Renal cortical epithelial cell (primary cell): ENCODE results near the gene ECHDC1. TPM values are rescaled to one million over a fixed set of nuclear protein-coding genes. Genes with fewer than 3 reads are reported as not detected.
"Not testable (repeated sequence)": the region's sequence is repeated elsewhere in the genome, so short reads cannot be mapped to it uniquely, and the experiment has no call there.

Experiments
- DNase-seq: peaks from one replicate; pipeline ENCODE4 v3.0.0-alpha.2; 2011; ENCODE audit warnings: low read depth
- total RNA-seq: library from RNA; depleted of rRNA; stranded (reverse); fragments of >200 nt; gene quantifications from 2 replicates; pipeline ENCODE4 v1.2.3, GENCODE V29; 2014

The ECHDC1 gene
- total RNA-seq, 1 donor from 2014 or later = 80.1 TPM

- DNase-seq = peak; percentile 88
These were observed 988 bp downstream of the ECHDC1 start for GRCh38 chr6:127342296-127342945.

GRCh38 chr6:127341471-127342202 lies 1.8 kb downstream of the ECHDC1 start:
- DNase-seq = no peak

GRCh38 chr6:127340171-127340570 lies 3.2 kb downstream of the ECHDC1 start:
- no peak for DNase-seq

GRCh38 chr6:127338936-127339335 lies 4.5 kb downstream of the ECHDC1 start:
- DNase-seq = no peak

GRCh38 chr6:127332383-127332961 lies 10.9 kb downstream of the ECHDC1 start:
- no peak for DNase-seq

GRCh38 chr6:127331256-127331655 lies 12.2 kb downstream of the ECHDC1 start:
- not testable (repeated sequence) for DNase-seq

- DNase-seq = peak; percentile 55
These were observed 15.3 kb downstream of the ECHDC1 start for GRCh38 chr6:127328043-127328609.

GRCh38 chr6:127319686-127320085 lies 23.7 kb downstream of the ECHDC1 start:
- no peak for DNase-seq

GRCh38 chr6:127317388-127318128 lies 25.9 kb downstream of the ECHDC1 start:
- no peak for DNase-seq

- no peak for DNase-seq
These were observed 37.7 kb downstream of the ECHDC1 start for GRCh38 chr6:127305741-127306140.

GRCh38 chr6:127303917-127304316 lies 39.5 kb downstream of the ECHDC1 start:
- no peak for DNase-seq

- DNase-seq = peak; percentile 54
These were observed 40.4 kb downstream of the ECHDC1 start for GRCh38 chr6:127302728-127303660.

- no peak for DNase-seq
These were observed 42.2 kb downstream of the ECHDC1 start for GRCh38 chr6:127301199-127301700.

- peak; percentile 47 for DNase-seq
These were observed 43.0 kb downstream of the ECHDC1 start for GRCh38 chr6:127300411-127300810.

- no peak for DNase-seq
These were observed 43.7 kb downstream of the ECHDC1 start for GRCh38 chr6:127299522-127300240.

GRCh38 chr6:127298475-127298874 lies 44.9 kb downstream of the ECHDC1 start:
- no peak for DNase-seq

GRCh38 chr6:127297502-127298070 lies 45.8 kb downstream of the ECHDC1 start:
- no peak for DNase-seq

- peak; percentile 54 for DNase-seq
These were observed 51.9 kb downstream of the ECHDC1 start for GRCh38 chr6:127291495-127291894.

- no peak for DNase-seq
These were observed 52.8 kb downstream of the ECHDC1 start for GRCh38 chr6:127290391-127291265.
